A673 (cell line): ENCODE data around the gene CREB3L2.

Source experiments
- CTCF ChIP-seq: fragments of 300-800, 200-600 bp; sonication (generic); conservative IDR thresholded peaks from 2 replicates; pipeline ENCODE4 v1.5.1; 2017; ENCODE audit warnings: low read depth, mild to moderate bottlenecking, antibody characterized with exemption, low read length, moderate library complexity, mixed read lengths
- EZH2 ChIP-seq: fragments of 200-600 bp; sonication (generic); IDR thresholded peaks from 2 replicates; pipeline ENCODE4 v1.6.1; 2017; ENCODE audit warnings: borderline replicate concordance, low read depth, mild to moderate bottlenecking, mixed read lengths, antibody characterized with exemption, low read length; ENCODE audit not compliant: poor library complexity, severe bottlenecking

- TF ChIP-seq CTCF (no peak), EZH2 (no peak)
Observed at GRCh38 chr7:137835486-137836112, 166.3 kb downstream of the CREB3L2 start.
